GM18502 (cell line): ENCODE data around the gene SMARCE1.
"Not testable (repeated sequence)": the region's sequence is repeated elsewhere in the genome, so short reads cannot be mapped to it uniquely, and the experiment has no call there.

Experiments
- ATAC-seq: cut with Tn5 transposase; IDR thresholded peaks from one replicate; pipeline ENCODE4 v1.9.1; 2021; ENCODE audit warnings: mild to moderate bottlenecking; ENCODE audit not compliant: unreplicated experiment, poor library complexity

Gene SMARCE1

DNA sequence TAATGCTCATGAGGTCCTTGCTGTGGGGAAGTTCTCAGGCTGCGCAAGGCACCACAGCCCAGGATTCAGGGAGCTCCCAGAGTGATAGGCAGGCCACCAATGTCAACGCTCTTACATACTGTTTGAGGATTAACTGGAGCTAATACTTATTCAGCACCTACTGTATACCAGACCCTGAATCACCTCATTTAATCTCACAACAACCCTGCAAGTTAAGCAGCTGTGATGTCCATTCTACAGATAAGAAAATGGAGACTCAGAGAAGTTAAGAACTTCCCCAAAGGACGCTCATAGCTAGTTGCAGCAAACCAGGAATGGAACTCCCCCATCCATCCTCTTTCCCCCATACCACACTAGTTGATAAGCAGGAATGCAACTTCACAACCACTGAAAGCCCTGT lies 56.9 kb downstream of the SMARCE1 start:
- no peak for ATAC-seq

DNA sequence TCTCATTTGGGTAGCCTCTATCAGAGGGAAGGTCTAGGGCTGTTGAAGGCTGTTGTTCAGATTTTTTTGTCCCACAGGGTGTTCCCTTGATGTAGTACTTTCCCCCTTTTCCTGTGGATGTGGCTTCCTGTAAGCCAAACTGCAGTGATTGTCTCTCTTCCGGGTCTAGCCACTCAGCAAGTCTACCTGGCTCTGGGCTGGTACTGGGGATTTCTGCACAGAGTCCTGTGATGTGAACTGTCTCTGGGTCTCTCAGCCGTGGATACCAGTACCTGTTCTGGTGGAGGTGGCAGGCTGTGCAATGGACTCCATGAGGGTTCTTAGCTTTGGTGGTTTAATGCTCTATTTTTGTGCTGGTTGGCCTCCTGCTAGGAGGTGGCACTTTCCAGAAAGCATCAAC lies 59.1 kb downstream of the SMARCE1 start:
- no peak for ATAC-seq

DNA sequence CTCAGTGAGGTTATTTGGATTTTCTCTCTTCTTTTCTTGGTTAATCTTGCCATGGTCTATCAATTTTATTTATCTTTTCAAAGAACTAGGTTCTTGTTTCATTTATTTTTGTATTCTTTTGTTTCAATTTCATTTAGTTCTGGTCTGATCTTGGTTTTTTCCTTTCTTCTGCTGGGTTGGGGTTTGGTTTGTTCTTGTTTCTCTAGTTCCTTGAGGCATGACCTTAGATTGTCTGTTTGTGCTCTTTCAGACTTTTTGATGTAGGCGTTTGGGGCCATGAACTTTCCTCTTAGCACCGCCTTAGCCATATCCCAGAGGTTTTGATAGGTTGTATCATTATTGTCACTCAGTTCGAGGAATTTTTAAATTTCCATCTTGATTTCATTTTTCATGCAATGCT lies 61.4 kb downstream of the SMARCE1 start:
- not testable (repeated sequence) for ATAC-seq

DNA sequence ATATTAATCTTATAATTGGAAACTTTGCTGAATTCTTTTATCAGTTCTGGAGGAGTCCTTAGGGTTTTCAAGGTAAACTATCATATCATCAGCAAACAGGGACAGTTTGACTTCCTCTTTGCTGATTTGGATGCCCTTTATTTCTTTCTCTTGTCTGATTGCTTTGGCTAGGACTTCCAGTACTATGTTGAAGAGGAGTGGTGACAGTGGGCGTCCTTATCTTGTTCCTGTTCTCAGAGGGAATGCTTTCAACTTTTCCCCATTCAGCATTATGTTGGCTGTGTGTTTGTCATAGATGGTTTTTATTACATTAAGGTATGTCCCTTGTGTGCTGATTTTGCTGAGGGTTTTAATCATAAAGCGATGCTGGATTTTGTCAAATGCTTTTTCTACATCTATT lies 62.7 kb downstream of the SMARCE1 start:
- not testable (repeated sequence) for ATAC-seq

DNA sequence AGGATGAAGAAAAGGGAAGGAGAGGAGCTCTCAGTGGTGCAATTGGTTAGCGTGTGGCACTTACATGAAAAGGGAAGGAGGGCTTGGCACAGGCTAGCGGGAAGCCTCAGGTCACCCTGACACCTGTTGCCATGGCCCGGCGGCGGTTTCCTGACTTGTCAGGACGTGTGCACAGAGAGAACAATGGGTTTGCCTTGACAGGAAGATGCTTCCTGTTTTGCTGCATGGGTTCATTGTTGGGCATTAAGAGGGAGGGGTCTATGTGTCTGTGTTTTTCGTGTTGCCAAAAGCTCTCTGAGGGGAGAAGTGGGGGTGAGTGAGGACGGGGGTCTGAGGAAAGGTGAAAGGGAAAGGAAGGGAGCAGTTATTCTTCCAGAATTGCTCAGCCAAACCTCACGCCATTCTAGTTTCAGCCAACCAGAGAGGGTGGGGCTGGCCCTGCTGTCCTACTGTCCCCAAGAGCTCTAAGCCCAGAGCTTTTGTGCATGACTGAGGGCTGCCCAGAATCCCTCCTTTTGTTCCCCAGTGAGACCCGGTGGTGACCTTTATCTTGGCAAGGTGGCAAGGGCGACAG lies 65.2 kb downstream of the SMARCE1 start:
- peak; percentile 84 for ATAC-seq

DNA sequence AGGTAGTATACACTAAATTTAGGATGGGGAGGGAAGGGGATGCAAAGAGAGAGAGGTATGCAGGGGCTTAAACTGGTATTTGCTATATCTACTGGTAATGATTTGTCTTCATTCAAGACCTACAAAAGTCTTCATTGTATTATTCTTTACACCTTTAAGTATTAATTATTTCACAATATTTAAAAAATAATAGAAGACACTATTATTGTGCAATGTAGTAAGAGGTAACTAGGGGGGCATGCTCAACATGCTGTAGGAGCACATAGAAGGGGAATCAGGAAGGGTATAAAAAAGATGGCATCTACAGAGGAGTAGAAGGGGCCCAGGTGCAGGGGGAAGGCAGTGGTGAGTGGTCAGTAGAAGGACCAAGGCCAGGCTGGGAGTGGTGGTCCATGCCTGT lies 67.5 kb downstream of the SMARCE1 start:
- ATAC-seq, result no peak

DNA sequence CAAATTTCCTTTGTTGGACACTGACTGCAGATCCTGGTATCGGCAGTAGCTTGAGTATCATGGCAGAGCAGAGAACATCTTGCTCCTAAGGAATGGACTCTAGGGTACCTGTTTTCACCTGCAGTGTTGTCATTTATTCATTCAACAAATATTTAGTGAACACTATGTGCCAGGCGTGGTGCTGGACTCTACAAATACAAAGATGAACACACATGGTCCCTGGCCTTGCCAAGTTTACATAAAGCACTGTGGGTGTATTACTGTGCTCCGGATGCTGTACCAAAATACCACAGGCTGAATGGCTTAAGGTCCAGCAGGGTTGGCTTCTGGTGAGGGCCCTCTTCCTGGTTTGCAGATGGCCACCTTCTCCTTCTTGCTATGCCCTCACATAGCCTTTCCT lies 68.1 kb downstream of the SMARCE1 start:
- no peak for ATAC-seq

DNA sequence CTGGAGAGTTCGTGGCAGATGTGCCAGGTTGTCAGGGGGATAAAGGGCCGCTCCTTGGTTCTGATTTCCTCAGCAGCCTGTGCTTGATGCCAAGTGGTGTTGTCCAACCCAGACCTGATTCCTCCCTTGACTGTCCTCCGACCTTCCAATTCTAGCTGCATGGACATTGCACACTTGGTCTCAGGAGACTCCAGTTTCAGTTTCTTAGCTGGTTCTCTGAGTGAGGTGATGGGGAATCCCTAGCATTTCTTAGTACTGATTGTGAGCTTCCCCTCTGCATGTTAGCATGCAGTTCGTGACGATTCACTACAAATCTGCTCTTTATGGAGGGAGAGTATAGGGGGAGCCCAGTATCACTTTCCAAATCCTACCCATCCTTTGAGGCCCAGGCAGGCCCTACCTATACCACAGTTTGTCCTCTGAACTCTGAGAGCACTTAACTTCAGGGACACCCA lies 70.0 kb downstream of the SMARCE1 start:
- peak; percentile 58 for ATAC-seq

DNA sequence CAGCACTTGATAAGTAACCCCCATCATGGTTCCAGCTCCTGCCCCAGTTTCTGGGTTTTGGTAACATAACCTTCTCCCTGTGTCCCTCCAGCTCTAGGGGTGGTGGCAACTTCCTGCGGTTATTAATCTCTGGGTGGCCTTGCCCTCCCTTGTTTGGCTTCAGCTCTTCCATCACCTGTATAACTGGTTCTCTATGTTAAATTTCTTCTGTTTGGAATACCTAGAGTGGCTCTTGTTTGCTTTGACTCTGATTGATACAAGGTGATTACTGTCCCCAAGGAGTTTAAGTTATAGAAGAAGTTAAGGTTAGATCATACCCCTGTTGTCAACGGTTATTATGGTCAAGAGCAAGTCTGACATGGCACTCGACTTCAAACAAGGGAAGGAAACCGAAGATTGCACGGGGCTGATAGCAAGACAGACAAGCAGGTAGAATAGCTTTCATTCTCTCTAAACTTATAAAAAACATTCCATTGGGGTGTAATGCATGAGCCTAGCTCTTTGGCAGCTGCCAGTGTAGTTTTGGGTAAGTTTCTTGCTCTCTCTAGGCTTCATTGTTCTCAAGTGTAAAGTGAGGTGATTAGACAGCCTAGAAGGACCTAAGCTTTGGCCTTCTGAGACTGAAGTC lies 71.4 kb downstream of the SMARCE1 start:
- no peak for ATAC-seq
